ENCODE results near the gene LRP5. TPM values are rescaled to one million over a fixed set of nuclear protein-coding genes. Genes with fewer than 3 reads are reported as not detected.
"Not testable (repeated sequence)": the region's sequence is repeated elsewhere in the genome, so short reads cannot be mapped to it uniquely, and the experiment has no call there.

LRP5 gene
- total RNA-seq, 2 experiments from 2014 or later: 2.0 to 2.9 TPM

GRCh38 chr11:68431984-68432645, 119.7 kb downstream of the LRP5 start:
- Mint-ChIP-seq H3K9me3 (peaks cover 3% of the 10 kb centered on the region), H3K27ac (no peak overlapping the region), H3K36me3 (ENCODE audit: low read depth) (peaks cover 14% of the 10 kb centered on the region), H3K27me3 (no peaks in the 10 kb centered on the region), H3K4me1 (ENCODE audit: low read depth) (no peaks in the 10 kb centered on the region), H3K4me3 (no peak overlapping the region)
- H3K27me3 ChIP-seq (ENCODE audit: control insufficient read depth in 1 of 2, insufficient read depth in 2 of 2, low read length in 2 of 2): no peaks in the 10 kb centered on the region
- peaks cover 12 to 29% of the 10 kb centered on the region in 2 experiments for H3K9me3 ChIP-seq (ENCODE audit: control insufficient read depth in 1 of 2, insufficient read depth in 1 of 2, low read length in 2 of 2)
- intact Hi-C loops (cut with DNase I, micrococcal nuclease): no loop called here
- TF ChIP-seq CTCF (IDR thresholded peaks at IDR 0.05): no peak
- H3K27ac ChIP-seq (ENCODE audit: low read depth in 1 of 2, low read length in 2 of 2): no peak overlapping the region
- POLR2A ChIA-PET: no interaction called here
- H3K4me3 ChIP-seq (ENCODE audit: low read length): no peak overlapping the region
- CTCF ChIA-PET: no interaction called here
- DNase-seq: no peak
- no peaks in the 10 kb centered on the region for H3K36me3 ChIP-seq (ENCODE audit: insufficient read depth, low read length)
- no peaks in the 10 kb centered on the region for H3K4me1 ChIP-seq (ENCODE audit: insufficient read depth, low read length)
- no peak for ATAC-seq (ENCODE audit: poor library complexity)

GRCh38 chr11:68432874-68433273, 120.5 kb downstream of the LRP5 start:
- Histone ChIP-seq H3K4me1 (ENCODE audit: insufficient read depth, low read length) (no peaks in the 10 kb centered on the region), H3K27me3 (ENCODE audit: control insufficient read depth in 1 of 2, insufficient read depth in 2 of 2, low read length in 2 of 2) (no peaks in the 10 kb centered on the region), H3K4me3 (ENCODE audit: low read length) (no peak overlapping the region), H3K27ac (ENCODE audit: low read depth in 1 of 2, low read length in 2 of 2) (no peak overlapping the region), H3K36me3 (ENCODE audit: insufficient read depth, low read length) (no peaks in the 10 kb centered on the region), H3K9me3 (ENCODE audit: control insufficient read depth in 1 of 2, insufficient read depth in 1 of 2, low read length in 2 of 2) (peaks cover 12 to 29% of the 10 kb centered on the region in 2 experiments)
- Mint-ChIP-seq H3K4me3 (no peak overlapping the region), H3K27me3 (no peaks in the 10 kb centered on the region), H3K36me3 (ENCODE audit: low read depth) (peaks cover 14% of the 10 kb centered on the region), H3K27ac (no peak overlapping the region), H3K9me3 (peaks cover 3% of the 10 kb centered on the region), H3K4me1 (ENCODE audit: low read depth) (no peaks in the 10 kb centered on the region)
- ChIA-PET CTCF (no interaction called here), POLR2A (no interaction called here)
- ATAC-seq (ENCODE audit: poor library complexity) (no peak), DNase-seq (no peak)
- no peak for TF ChIP-seq CTCF (IDR thresholded peaks at IDR 0.05)
- intact Hi-C loops (cut with DNase I, micrococcal nuclease): no loop called here

GRCh38 chr11:68433541-68433940, 121.2 kb downstream of the LRP5 start:
- Histone ChIP-seq H3K9me3 (ENCODE audit: control insufficient read depth in 1 of 2, insufficient read depth in 1 of 2, low read length in 2 of 2) (peaks cover 12 to 26% of the 10 kb centered on the region in 2 experiments), H3K36me3 (ENCODE audit: insufficient read depth, low read length) (no peaks in the 10 kb centered on the region), H3K4me3 (ENCODE audit: low read length) (no peak overlapping the region), H3K27me3 (ENCODE audit: control insufficient read depth in 1 of 2, insufficient read depth in 2 of 2, low read length in 2 of 2) (no peaks in the 10 kb centered on the region), H3K27ac (ENCODE audit: low read depth in 1 of 2, low read length in 2 of 2) (no peak overlapping the region), H3K4me1 (ENCODE audit: insufficient read depth, low read length) (no peaks in the 10 kb centered on the region)
- CTCF ChIA-PET: no interaction called here
- Mint-ChIP-seq H3K4me1 (ENCODE audit: low read depth) (no peaks in the 10 kb centered on the region), H3K4me3 (no peak overlapping the region), H3K9me3 (peaks cover 3% of the 10 kb centered on the region), H3K27me3 (no peaks in the 10 kb centered on the region), H3K36me3 (ENCODE audit: low read depth) (peaks cover 14% of the 10 kb centered on the region), H3K27ac (no peak overlapping the region)
- ATAC-seq (ENCODE audit: poor library complexity) (no peak), DNase-seq (no peak)
- intact Hi-C loops (cut with DNase I, micrococcal nuclease): no loop called here
- POLR2A ChIA-PET: no interaction called here
- no peak for TF ChIP-seq CTCF (IDR thresholded peaks at IDR 0.05)

DNA sequence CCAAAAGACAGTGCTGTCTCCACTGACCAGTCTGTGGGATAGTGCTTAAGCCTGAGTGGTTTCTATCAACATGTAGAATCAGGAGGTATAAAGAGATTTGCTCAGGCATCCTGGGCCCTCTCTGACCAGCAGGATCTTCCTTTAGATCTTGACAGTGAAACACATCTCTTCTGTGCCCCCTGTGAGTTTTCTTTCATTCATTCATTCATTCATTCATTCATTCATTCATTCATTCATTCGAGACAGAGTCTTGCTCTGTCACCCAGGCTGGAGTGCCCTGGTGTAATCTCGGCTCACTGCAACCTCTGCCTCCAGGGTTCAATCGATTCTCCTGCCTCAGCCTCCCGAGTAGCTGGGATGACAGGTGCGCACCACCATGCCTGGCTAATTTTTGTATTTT, 121.8 kb downstream of the LRP5 start:
- H3K4me1 Mint-ChIP-seq (ENCODE audit: low read depth); H3K4me3 Mint-ChIP-seq; H3K4me1 ChIP-seq (ENCODE audit: insufficient read depth, low read length); POLR2A ChIA-PET; CTCF ChIA-PET; intact Hi-C loops (cut with DNase I, micrococcal nuclease); H3K27ac Mint-ChIP-seq; DNase-seq; H3K4me3 ChIP-seq (ENCODE audit: low read length); H3K27me3 ChIP-seq (ENCODE audit: control insufficient read depth in 1 of 2, insufficient read depth in 2 of 2, low read length in 2 of 2); H3K9me3 Mint-ChIP-seq; H3K27me3 Mint-ChIP-seq; ATAC-seq (ENCODE audit: poor library complexity); H3K27ac ChIP-seq (ENCODE audit: low read depth in 1 of 2, low read length in 2 of 2); H3K36me3 ChIP-seq (ENCODE audit: insufficient read depth, low read length): not testable (repeated sequence)
- H3K9me3 ChIP-seq (ENCODE audit: control insufficient read depth in 1 of 2, insufficient read depth in 1 of 2, low read length in 2 of 2): peaks cover 10 to 21% of the 10 kb centered on the region in 2 experiments
- H3K36me3 Mint-ChIP-seq (ENCODE audit: low read depth): peaks cover 14% of the 10 kb centered on the region
